ENCODE measurements around the gene UXS1. TPM values are rescaled to one million over a fixed set of nuclear protein-coding genes. Genes with fewer than 3 reads are reported as not detected.

UXS1 gene
- total and polyA plus RNA-seq, 2 of the 8 experiments (the other 6 are each of a cell fraction or from before 2014, with no cell fraction given): 44.5 to 63.4 TPM

GRCh38 chr2:106058469-106059137 lies 135.5 kb downstream of the UXS1 start:
- Histone ChIP-seq H2BK12ac (ENCODE audit: low read depth, low read length) (no peak overlapping the region), H2BK20ac (ENCODE audit: low read length) (no peak overlapping the region), H3K4me1 (replicated peaks in 1 of 4; ENCODE audit: control insufficient read depth in 3 of 4, insufficient read depth in 4 of 4, low read length in 3 of 4) (no peaks in the 10 kb centered on the region; a peak in 1 of 7 replicates), H4K5ac (ENCODE audit: insufficient read length, low read depth, low read length) (no peak overlapping the region), H3K27me3 (replicated peaks in 1 of 4; ENCODE audit: control insufficient read depth in 3 of 4, extremely low read depth in 1 of 4, insufficient read depth in 3 of 4, low read length in 3 of 4) (no peaks in the 10 kb centered on the region), H3K27ac (ENCODE audit: low read depth, low read length) (no peak overlapping the region), H3K23ac (ENCODE audit: insufficient read length) (no peak overlapping the region), H4K91ac (replicated peaks; ENCODE audit: insufficient read length, low read length) (no peak overlapping the region), H3K56ac (replicated peaks; ENCODE audit: insufficient read length, low read depth, low read length) (no peak overlapping the region), H3K4ac (replicated peaks; ENCODE audit: insufficient read length, low read depth, low read length) (no peak overlapping the region), H2BK5ac (ENCODE audit: low read depth, low read length) (no peak overlapping the region), H4K8ac (ENCODE audit: extremely low read depth, insufficient read depth, low read length) (no peak overlapping the region), H3K9me3 (ENCODE audit: insufficient read depth in 2 of 2, low read depth in 1 of 2, low read length in 1 of 2) (no peaks in the 10 kb centered on the region), H2BK15ac (ENCODE audit: low read length) (no peak overlapping the region), H3K36me3 (ENCODE audit: control insufficient read depth in 2 of 4, insufficient read depth in 4 of 4, low read length in 3 of 4) (no peaks in the 10 kb centered on the region), H3K79me1 (ENCODE audit: low read depth, low read length) (no peaks in the 10 kb centered on the region), H3K9ac (replicated peaks in 1 of 4; ENCODE audit: extremely low read depth in 1 of 4, low read depth in 3 of 4, low read length in 3 of 4) (no peak overlapping the region), H3K14ac (ENCODE audit: insufficient read length) (no peak overlapping the region), H3K79me2 (ENCODE audit: control insufficient read depth in 1 of 2, insufficient read depth in 2 of 2, low read length in 2 of 2) (no peaks in the 10 kb centered on the region), H2BK120ac (replicated peaks; ENCODE audit: low read depth, low read length) (no peak overlapping the region), H2AK5ac (ENCODE audit: low read depth, low read length) (no peak overlapping the region), H3K4me3 (ENCODE audit: extremely low read depth in 1 of 4, insufficient read depth in 2 of 4, low read depth in 3 of 4, low read length in 4 of 4) (no peak overlapping the region), H4K20me1 (replicated peaks in 1 of 2; ENCODE audit: control insufficient read depth in 1 of 2, insufficient read depth in 2 of 2, low read length in 2 of 2) (no peaks in the 10 kb centered on the region), H3K23me2 (ENCODE audit: low read depth, low read length) (no peaks in the 10 kb centered on the region), H2AFZ (ENCODE audit: low read length) (no peak overlapping the region), H3K18ac (ENCODE audit: extremely low read depth, low read length) (no peak overlapping the region), H3K4me2 (ENCODE audit: insufficient read depth in 1 of 2, low read depth in 2 of 2, low read length in 2 of 2) (no peak overlapping the region)
- DNase-seq (ENCODE audit: low read depth in 1 of 2, low spot score in 2 of 2) (no peak), FAIRE-seq (no peak)
- TF ChIP-seq ASH2L (IDR thresholded peaks at IDR 0.05; ENCODE audit: low read length) (no peak), KDM5A (IDR thresholded peaks at IDR 0.05; ENCODE audit: low read length) (no peak), PHF8 (conservative IDR thresholded peaks at IDR 0.05; ENCODE audit: low read depth, low read length) (no peak), GTF2F1 (IDR thresholded peaks at IDR 0.05; ENCODE audit: borderline replicate concordance, low read depth, low read length) (no peak)
- ChIA-PET POLR2A (ENCODE audit: partially characterized antibody) (no interaction called here), CTCF (ENCODE audit: partially characterized antibody) (no interaction called here)
- 96% methylated on average over 4 of the region's 4 CpGs; no CpG with 5 or more reads in 1 of the 2 experiments for WGBS, 2 experiments (ENCODE audit: extremely low coverage in 1 of 2, insufficient coverage in 1 of 2, insufficient read length in 1 of 2, insufficient replicate concordance in 2 of 2, low coverage in 1 of 2, low lambda C conversion rate in 2 of 2, missing lambda C conversion rate in 1 of 2)

All from H1 (cell line).